Ovary (tissue), 9 donors: ENCODE measurements around the gene NRTN. TPM values are rescaled to one million over a fixed set of nuclear protein-coding genes. Genes with fewer than 3 reads are reported as not detected.

ENCODE experiments used
- DNase-seq, 5 donors: peaks; one replicate each; pipeline ENCODE4 v3.0.0-alpha.2; 2019 to 2020
- H3K27ac ChIP-seq, 2 donors: fragments of 200-600 bp; one replicate each; pipeline versions ENCODE4 v1.5.1 to v1.8.0; 2019 to 2022
- H3K27me3 ChIP-seq: fragments of 200-600 bp; one replicate; pipeline ENCODE4 v1.8.0; 2022
- H3K36me3 ChIP-seq: fragments of 200-600 bp; sonication (generic); one replicate; pipeline ENCODE4 v1.5.1; 2019
- H3K4me1 ChIP-seq: one replicate; pipeline ENCODE4 v1.8.1; 2013; ENCODE audit warnings: mild to moderate bottlenecking, moderate library complexity; ENCODE audit not compliant: insufficient read depth
- H3K4me3 ChIP-seq: fragments of 200-600 bp; sonication (generic); one replicate; pipeline ENCODE4 v1.5.1; 2017
- H3K9me3 ChIP-seq, 2 donors: fragments of 200-600 bp in 1 of 2; sonication (generic) in 1 of 2; one replicate each; pipeline versions ENCODE4 v1.5.1 to v1.8.1; 2013 to 2019; ENCODE audit warnings: mild to moderate bottlenecking in 1 of 2, moderate library complexity in 1 of 2
- CTCF ChIP-seq, 3 donors: fragments of 450-650 bp in 2 of 3; fragments of 200-600 bp in 1 of 3; IDR thresholded peaks; one replicate each; pipeline versions ENCODE4 v1.5.1 to v1.8.0; 2016 to 2022; ENCODE audit warnings: antibody characterized with exemption in 3 of 3, mild to moderate bottlenecking in 1 of 3
- EP300 ChIP-seq: sonication (generic); formaldehyde crosslinking; IDR thresholded peaks from one replicate; pipeline ENCODE4 v1.6.1; 2017; ENCODE audit warnings: antibody characterized with exemption
- POLR2A ChIP-seq: fragments of 450-650 bp; IDR thresholded peaks from one replicate; pipeline ENCODE4 v1.6.1; 2017; ENCODE audit warnings: antibody characterized with exemption, mild to moderate bottlenecking, moderate library complexity
- WGBS, 3 donors: extraction: QIAGEN DNeasy Blood & Tissue Kit in 1 of 3; methylation state at CpG; one replicate each; pipeline versions ENCODE4 v1.1.5 to v1.1.7; 2013 to 2017; 5-methylcytosine and 5-hydroxymethylcytosine counted together
- intact Hi-C, 4 donors: fragments of 100-400 bp; cut with DNase I; formaldehyde crosslinking; loops; one replicate each; pipeline versions ENCODE4 v1.11.0 to v1.15.1; 2022 to 2023
- polyA plus RNA-seq, 2 donors: library from polyadenylated mRNA; stranded (reverse); fragments of 200-250 nt in 1 of 2; fragments of 350-450 nt in 1 of 2; fragmentation: Illumina TruSeq in 1 of 2; extraction: RNeasy Lipid Tissue Mini Kit (QIAGEN cat#74804) in 1 of 2; gene quantifications; one replicate each; pipeline ENCODE4 v1.2.3, GENCODE V29; 2013 to 2014
- total RNA-seq, 7 donors: library from RNA; depleted of rRNA in 2 of 7; stranded (reverse); fragments of >200 nt in 2 of 7; fragmentation: NEBNext Ultra II Directional in 3 of 7; extraction: Animal tissue kit (Norgen Biotek cat#: 25700) in 3 of 7; gene quantifications; one replicate each; pipeline versions ENCODE4 v1.1.0 to v1.2.4, GENCODE V29; 2016 to 2023
- donor health status: DM: no; HTN: no; CAD: no; lungs with moderate emphysema.
- donor health status: DM: no; HTN: no; CAD: no.
- donor health status: Bipolar disorder and iron deficiency.
- donor health status: DM: yes; HTN: yes; CAD: no.
- donor health status: DM: no; HTN: no; CAD: no.
- donor health status: DM: yes; HTN: yes; CAD: no.

Gene NRTN
- total and polyA plus RNA-seq, 9 donors = 0.11 to 2.8 (median 0.65) TPM; not detected in 4

GRCh38 chr19:5803441-5803751 lies 1.5 kb upstream of the NRTN start:
- H3K27ac ChIP-seq = no peak overlapping the region
- no peaks in the 10 kb centered on the region for H3K27me3 ChIP-seq
- no peaks in the 10 kb centered on the region for H3K36me3 ChIP-seq
- DNase-seq = no peak
- peaks cover 8% of the 10 kb centered on the region for H3K4me1 ChIP-seq
- no peak overlapping the region for H3K4me3 ChIP-seq
- no peak for TF ChIP-seq EP300
- TF ChIP-seq CTCF (IDR thresholded peaks at IDR 0.05) = no peak
- no peak for TF ChIP-seq POLR2A
- WGBS, 3 donors = 5 to 9% (median 6%) methylated on average over 8 of the region's 8 CpGs
- H3K9me3 ChIP-seq = no peaks in the 10 kb centered on the region
- intact Hi-C loops = loop anchor here in 2 of 4 donors (5.0 to 10.0 kb wide), 2 partner anchors 89 to 91 kb away; no protein-coding TSS in a partner anchor

- TF ChIP-seq CTCF (IDR thresholded peaks at IDR 0.05) = peak; percentile 35 to 57 (median 48)
- no peak for TF ChIP-seq EP300
- intact Hi-C loops = loop anchor here in 2 of 4 donors (5.0 to 10.0 kb wide), 2 partner anchors 88 to 91 kb away; no protein-coding TSS in a partner anchor
- WGBS, 3 donors = 1 to 2% (median 2%) methylated on average over 39 to 54 of the region's 54 CpGs
- peak; percentile 46 to 85 (median 68) for DNase-seq
- H3K27me3 ChIP-seq = no peaks in the 10 kb centered on the region
- no peaks in the 10 kb centered on the region for H3K36me3 ChIP-seq
- no peak overlapping the region for H3K4me3 ChIP-seq
- no peak overlapping the region for H3K27ac ChIP-seq
- H3K4me1 ChIP-seq = peaks cover 8% of the 10 kb centered on the region
- no peaks in the 10 kb centered on the region for H3K9me3 ChIP-seq
These were observed 933 bp upstream of the NRTN start for GRCh38 chr19:5803752-5804515.

GRCh38 chr19:5805462-5806132 lies 730 bp downstream of the NRTN start:
- no peak overlapping the region for H3K27ac ChIP-seq
- TF ChIP-seq EP300 (no peak), CTCF (IDR thresholded peaks at IDR 0.05) (peak in 1 of 3 donors; percentile 33)
- WGBS, 3 donors = 2 to 4% (median 3%) methylated on average over 18 to 46 of the region's 46 CpGs
- H3K4me1 ChIP-seq = peaks cover 2% of the 10 kb centered on the region
- H3K36me3 ChIP-seq = no peaks in the 10 kb centered on the region
- H3K4me3 ChIP-seq = no peak overlapping the region
- H3K9me3 ChIP-seq = no peaks in the 10 kb centered on the region
- no peaks in the 10 kb centered on the region for H3K27me3 ChIP-seq
- intact Hi-C loops = loop anchor here in 1 of 4 donors (10.0 kb wide), 1 partner anchor 89 kb away; no protein-coding TSS in a partner anchor
- peak in 3 of 5 donors; percentile 36 to 63 (median 36) for DNase-seq

- DNase-seq = no peak
- TF ChIP-seq POLR2A = no peak
- Histone ChIP-seq H3K4me1 (peaks cover 2% of the 10 kb centered on the region), H3K4me3 (no peak overlapping the region), H3K27ac (no peak overlapping the region), H3K36me3 (no peaks in the 10 kb centered on the region), H3K9me3 (no peaks in the 10 kb centered on the region), H3K27me3 (no peaks in the 10 kb centered on the region)
- intact Hi-C loops = loop anchor here in 1 of 4 donors (10.0 kb wide), 1 partner anchor 89 kb away; no protein-coding TSS in a partner anchor
- 28 to 44% (median 36%) methylated on average over 6 of the region's 6 CpGs for WGBS, 3 donors
These were observed 1.2 kb downstream of the NRTN start for GRCh38 chr19:5806133-5806489.

GRCh38 chr19:5806905-5807304 lies 2.0 kb downstream of the NRTN start:
- no peaks in the 10 kb centered on the region for H3K36me3 ChIP-seq
- TF ChIP-seq EP300 = no peak
- TF ChIP-seq POLR2A = no peak
- no peak for TF ChIP-seq CTCF (IDR thresholded peaks at IDR 0.05)
- H3K4me3 ChIP-seq = no peak overlapping the region
- peaks cover 2% of the 10 kb centered on the region for H3K4me1 ChIP-seq
- no peak for DNase-seq
- 85 to 90% (median 88%) methylated on average over 5 of the region's 5 CpGs for WGBS, 3 donors
- H3K9me3 ChIP-seq = no peaks in the 10 kb centered on the region
- H3K27ac ChIP-seq = no peak overlapping the region
- intact Hi-C loops = loop anchor here in 1 of 4 donors (10.0 kb wide), 1 partner anchor 88 kb away; no protein-coding TSS in a partner anchor
- H3K27me3 ChIP-seq = no peaks in the 10 kb centered on the region
